ENCODE data around the gene TSPAN9. TPM values are rescaled to one million over a fixed set of nuclear protein-coding genes. Genes with fewer than 3 reads are reported as not detected.
A peak's percentile ranks its signal among the peaks of the same experiment; 100 is the strongest.

Gene TSPAN9
- total and polyA plus RNA-seq, 8 donors = 1.4 to 58.3 (median 7.9) TPM

GRCh38 chr12:3073438-3074250 is 3.5 kb upstream of the TSPAN9 start:
- 7 to 12% (median 10%) methylated on average over 13 of the region's 13 CpGs for WGBS, 5 donors
- peak; percentile 88 to 95 for DNase-seq
- Histone ChIP-seq H3K4me3 (no peak overlapping the region), H3K9me3 (no peaks in the 10 kb centered on the region), H3K4me1 (peaks cover 0 to 38% (median 24%) of the 10 kb centered on the region in 4 donors), H3K27me3 (peaks cover 0 to 12% (median 0%) of the 10 kb centered on the region in 3 donors), H3K27ac (peak overlapping the region in 2 of 5 donors; percentile 32 to 55), H3K36me3 (no peaks in the 10 kb centered on the region)
- intact Hi-C loops (cut with DNase I; ENCODE audit: low total_unique reads) = no loop called here
- TF ChIP-seq POLR2AphosphoS5 (IDR thresholded peaks at IDR 0.05) = peak in 1 of 3 donors; percentile 57
- no peak for TF ChIP-seq EP300 (IDR thresholded peaks at IDR 0.05)
- TF ChIP-seq POLR2A (IDR thresholded peaks at IDR 0.05) = no peak
- TF ChIP-seq, protein P1, sequence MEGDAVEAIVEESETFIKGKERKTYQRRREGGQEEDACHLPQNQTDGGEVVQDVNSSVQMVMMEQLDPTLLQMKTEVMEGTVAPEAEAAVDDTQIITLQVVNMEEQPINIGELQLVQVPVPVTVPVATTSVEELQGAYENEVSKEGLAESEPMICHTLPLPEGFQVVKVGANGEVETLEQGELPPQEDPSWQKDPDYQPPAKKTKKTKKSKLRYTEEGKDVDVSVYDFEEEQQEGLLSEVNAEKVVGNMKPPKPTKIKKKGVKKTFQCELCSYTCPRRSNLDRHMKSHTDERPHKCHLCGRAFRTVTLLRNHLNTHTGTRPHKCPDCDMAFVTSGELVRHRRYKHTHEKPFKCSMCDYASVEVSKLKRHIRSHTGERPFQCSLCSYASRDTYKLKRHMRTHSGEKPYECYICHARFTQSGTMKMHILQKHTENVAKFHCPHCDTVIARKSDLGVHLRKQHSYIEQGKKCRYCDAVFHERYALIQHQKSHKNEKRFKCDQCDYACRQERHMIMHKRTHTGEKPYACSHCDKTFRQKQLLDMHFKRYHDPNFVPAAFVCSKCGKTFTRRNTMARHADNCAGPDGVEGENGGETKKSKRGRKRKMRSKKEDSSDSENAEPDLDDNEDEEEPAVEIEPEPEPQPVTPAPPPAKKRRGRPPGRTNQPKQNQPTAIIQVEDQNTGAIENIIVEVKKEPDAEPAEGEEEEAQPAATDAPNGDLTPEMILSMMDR (IDR thresholded peaks at IDR 0.05) = peak in 5 of 7 experiments; percentile 85 to 99 (median 94)

- intact Hi-C loops (cut with DNase I; ENCODE audit: low total_unique reads) = no loop called here
- Histone ChIP-seq H3K4me3 (no peak overlapping the region), H3K27ac (peak overlapping the region in 1 of 5 donors; percentile 95), H3K27me3 (peaks cover 0 to 12% (median 0%) of the 10 kb centered on the region in 3 donors), H3K4me1 (peaks cover 0 to 46% (median 29%) of the 10 kb centered on the region in 4 donors), H3K36me3 (no peaks in the 10 kb centered on the region), H3K9me3 (no peaks in the 10 kb centered on the region)
- TF ChIP-seq POLR2AphosphoS5 (IDR thresholded peaks at IDR 0.05) (no peak), EP300 (IDR thresholded peaks at IDR 0.05) (no peak), POLR2A (IDR thresholded peaks at IDR 0.05) (no peak)
- TF ChIP-seq, protein P1 (IDR thresholded peaks at IDR 0.05) = no peak
- no peak for DNase-seq
- 84 to 94% (median 92%) methylated on average over 6 of the region's 6 CpGs for WGBS, 5 donors
Observed at GRCh38 chr12:3075315-3075714, 1.9 kb upstream of the TSPAN9 start.

GRCh38 chr12:3077572-3078081 is 448 bp downstream of the TSPAN9 start:
- H3K4me3 ChIP-seq = peak overlapping the region; percentile 86 to 95 (median 91)
- H3K9me3 ChIP-seq = no peaks in the 10 kb centered on the region
- 0 to 1% (median 0%) methylated on average over 15 to 32 of the region's 32 CpGs for WGBS, 5 donors
- DNase-seq = peak; percentile 34 to 79
- peaks cover 0 to 12% (median 0%) of the 10 kb centered on the region in 3 donors for H3K27me3 ChIP-seq
- H3K27ac ChIP-seq = peak overlapping the region; percentile 67 to 95 (median 91)
- H3K36me3 ChIP-seq = no peaks in the 10 kb centered on the region
- TF ChIP-seq POLR2A (IDR thresholded peaks at IDR 0.05) = no peak
- TF ChIP-seq, protein P1 (IDR thresholded peaks at IDR 0.05) = no peak
- TF ChIP-seq POLR2AphosphoS5 (IDR thresholded peaks at IDR 0.05) = no peak
- no peak for TF ChIP-seq EP300 (IDR thresholded peaks at IDR 0.05)
- H3K4me1 ChIP-seq = peaks cover 0 to 60% (median 28%) of the 10 kb centered on the region in 4 donors
- intact Hi-C loops (cut with DNase I; ENCODE audit: low total_unique reads) = no loop called here

- Histone ChIP-seq H3K9me3 (no peaks in the 10 kb centered on the region), H3K36me3 (no peaks in the 10 kb centered on the region), H3K27me3 (peaks cover 0 to 12% (median 0%) of the 10 kb centered on the region in 3 donors), H3K4me3 (peak overlapping the region; percentile 86 to 95 (median 91)), H3K4me1 (peaks cover 0 to 59% (median 28%) of the 10 kb centered on the region in 4 donors), H3K27ac (peak overlapping the region in 4 of 5 donors; percentile 91 to 95 (median 91))
- TF ChIP-seq EP300 (IDR thresholded peaks at IDR 0.05) = no peak
- no peak for DNase-seq
- intact Hi-C loops (cut with DNase I; ENCODE audit: low total_unique reads) = no loop called here
- WGBS, 5 donors = 47 to 58% (median 54%) methylated on average over 10 of the region's 10 CpGs
Observed at GRCh38 chr12:3078086-3078820, 1.1 kb downstream of the TSPAN9 start.
